ENCODE results near the gene TYROBP.

- TF ChIP-seq EP300 (IDR thresholded peaks at IDR 0.05) (no peak), POLR2A (IDR thresholded peaks at IDR 0.05) (no peak), CTCF (IDR thresholded peaks at IDR 0.05) (no peak), POLR2AphosphoS5 (IDR thresholded peaks at IDR 0.05) (no peak)
These were observed 23.7 kb upstream of the TYROBP start for GRCh38 chr19:35931874-35932202.
